ENCODE measurements around the gene ZNF839. TPM values are rescaled to one million over a fixed set of nuclear protein-coding genes. Genes with fewer than 3 reads are reported as not detected.
A peak's percentile ranks its signal among the peaks of the same experiment; 100 is the strongest.
"Not testable (repeated sequence)": the region's sequence is repeated elsewhere in the genome, so short reads cannot be mapped to it uniquely, and the experiment has no call there.

Gene ZNF839
- total RNA-seq, 4 donors from 2014 or later, result 4.7 to 7.2 (median 6.1) TPM

DNA sequence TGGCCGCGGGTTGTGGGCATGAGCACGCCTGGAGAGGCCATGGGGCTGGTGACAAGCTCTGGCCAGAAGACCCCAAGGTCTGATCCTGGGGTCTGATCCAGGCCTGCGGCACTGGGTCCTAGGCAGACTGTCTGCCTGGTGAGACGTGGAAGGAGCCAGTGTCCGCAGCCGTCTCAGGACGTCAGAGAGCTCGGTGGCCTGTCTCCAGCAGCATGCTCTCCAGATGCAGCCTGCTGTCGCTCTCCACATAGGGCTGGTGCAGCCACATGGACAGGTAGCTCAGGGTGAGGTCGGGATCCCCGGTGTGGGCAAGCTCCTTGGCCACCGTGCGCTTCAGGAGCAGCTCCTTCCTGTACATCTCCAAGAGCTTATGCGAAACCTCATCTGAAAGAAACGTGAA, 28.8 kb downstream of the ZNF839 start:
- no peak for DNase-seq
- WGBS, 2 donors, result 82 to 87% methylated on average over 4 to 10 of the region's 16 CpGs
- TF ChIP-seq POLR2A (IDR thresholded peaks at IDR 0.05), result no peak
- TF ChIP-seq, protein P1, sequence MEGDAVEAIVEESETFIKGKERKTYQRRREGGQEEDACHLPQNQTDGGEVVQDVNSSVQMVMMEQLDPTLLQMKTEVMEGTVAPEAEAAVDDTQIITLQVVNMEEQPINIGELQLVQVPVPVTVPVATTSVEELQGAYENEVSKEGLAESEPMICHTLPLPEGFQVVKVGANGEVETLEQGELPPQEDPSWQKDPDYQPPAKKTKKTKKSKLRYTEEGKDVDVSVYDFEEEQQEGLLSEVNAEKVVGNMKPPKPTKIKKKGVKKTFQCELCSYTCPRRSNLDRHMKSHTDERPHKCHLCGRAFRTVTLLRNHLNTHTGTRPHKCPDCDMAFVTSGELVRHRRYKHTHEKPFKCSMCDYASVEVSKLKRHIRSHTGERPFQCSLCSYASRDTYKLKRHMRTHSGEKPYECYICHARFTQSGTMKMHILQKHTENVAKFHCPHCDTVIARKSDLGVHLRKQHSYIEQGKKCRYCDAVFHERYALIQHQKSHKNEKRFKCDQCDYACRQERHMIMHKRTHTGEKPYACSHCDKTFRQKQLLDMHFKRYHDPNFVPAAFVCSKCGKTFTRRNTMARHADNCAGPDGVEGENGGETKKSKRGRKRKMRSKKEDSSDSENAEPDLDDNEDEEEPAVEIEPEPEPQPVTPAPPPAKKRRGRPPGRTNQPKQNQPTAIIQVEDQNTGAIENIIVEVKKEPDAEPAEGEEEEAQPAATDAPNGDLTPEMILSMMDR (IDR thresholded peaks at IDR 0.05), result no peak

DNA sequence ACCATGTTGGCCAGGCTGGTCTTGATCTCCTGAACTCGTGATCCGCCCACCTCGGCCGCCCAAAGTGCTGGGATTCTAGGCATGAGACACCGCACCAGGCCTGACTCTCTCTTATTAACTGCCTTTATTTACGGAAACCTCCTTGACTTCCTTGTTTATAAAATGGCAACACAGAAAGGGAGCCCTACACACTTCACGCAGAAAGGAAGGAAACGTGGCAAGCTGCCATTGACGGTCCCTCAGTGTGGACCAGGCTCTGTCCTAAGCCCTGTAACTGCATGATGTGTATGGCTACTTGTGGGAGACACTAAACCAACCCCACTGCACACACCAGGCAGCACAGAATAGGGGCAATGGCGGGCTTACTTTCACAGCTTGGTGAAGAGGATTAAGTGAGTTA, 31.5 kb downstream of the ZNF839 start:
- TF ChIP-seq, protein P1 (IDR thresholded peaks at IDR 0.05), result no peak
- no peak for TF ChIP-seq POLR2A (IDR thresholded peaks at IDR 0.05)
- H3K27me3 ChIP-seq, result no peaks in the 10 kb centered on the region
- H3K4me1 ChIP-seq, result peaks cover 0 to 6% (median 0%) of the 10 kb centered on the region in 3 donors
- no peaks in the 10 kb centered on the region for H3K9me3 ChIP-seq
- no peak for DNase-seq
- peak overlapping the region in 3 of 4 donors; percentile 10 to 55 (median 31) for H3K27ac ChIP-seq
- intact Hi-C loops (cut with DNase I), result no loop called here
- peaks cover 7 to 100% (median 46%) of the 10 kb centered on the region in 3 donors for H3K36me3 ChIP-seq
- 82 to 92% methylated on average over 7 to 10 of the region's 10 CpGs for WGBS, 2 donors
- no peak overlapping the region for H3K4me3 ChIP-seq

More for the DNA sequence above, 28.8 kb downstream of the ZNF839 start:
- no peak overlapping the region for H3K4me3 ChIP-seq
- no peak overlapping the region for H3K27ac ChIP-seq
- intact Hi-C loops (cut with DNase I), result no loop called here
- no peaks in the 10 kb centered on the region for H3K27me3 ChIP-seq
- no peaks in the 10 kb centered on the region for H3K9me3 ChIP-seq
- H3K36me3 ChIP-seq, result peaks cover 0 to 100% (median 48%) of the 10 kb centered on the region in 3 donors
- peaks cover 0 to 6% (median 0%) of the 10 kb centered on the region in 3 donors for H3K4me1 ChIP-seq

DNA sequence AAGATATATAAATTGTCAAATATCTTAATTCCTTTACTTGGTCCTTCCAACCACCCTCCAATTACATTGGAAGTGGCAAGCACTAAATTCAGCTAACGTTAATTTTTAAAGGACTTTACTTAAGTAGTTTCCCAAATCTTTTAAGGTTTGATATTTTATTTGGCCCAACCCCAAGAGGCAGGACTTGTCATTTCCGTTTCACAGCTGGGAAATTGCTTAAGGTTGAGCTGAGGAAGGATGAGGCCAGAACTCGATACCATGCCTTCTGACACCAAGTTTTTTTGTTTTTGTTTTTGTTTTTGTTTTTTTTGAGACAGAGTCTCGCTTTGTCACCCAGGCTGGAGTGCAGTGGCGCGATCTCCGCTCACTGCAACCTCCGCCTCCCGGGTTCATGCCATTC, 32.0 kb downstream of the ZNF839 start:
- WGBS, 2 donors, result 77 to 82% methylated on average over 9 of the region's 9 CpGs
- Histone ChIP-seq H3K27ac (peak overlapping the region in 2 of 4 donors; percentile 10 to 55), H3K36me3 (peaks cover 7 to 100% (median 46%) of the 10 kb centered on the region in 3 donors)
- H3K27me3 ChIP-seq; intact Hi-C loops (cut with DNase I); H3K9me3 ChIP-seq; DNase-seq; H3K4me1 ChIP-seq; H3K4me3 ChIP-seq: not testable (repeated sequence)

DNA sequence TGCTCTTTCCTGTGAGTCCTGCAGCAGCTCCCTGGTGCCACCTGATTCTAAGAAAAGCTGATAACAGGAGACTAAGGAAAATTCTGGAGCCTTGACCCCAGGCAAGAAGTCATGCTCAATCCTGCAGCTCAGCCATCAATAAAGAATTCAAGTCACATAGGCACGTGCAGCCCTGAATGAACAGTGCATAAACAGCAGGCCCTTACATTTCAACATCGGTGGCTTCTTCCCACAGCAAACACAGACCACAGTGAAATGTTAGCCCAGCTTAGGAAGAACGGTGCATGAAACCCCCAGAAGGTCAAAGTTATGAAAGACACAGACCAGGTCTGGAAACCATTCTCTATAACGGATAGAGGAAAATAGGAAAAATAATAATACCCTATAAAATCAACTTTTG, 32.7 kb downstream of the ZNF839 start:
- intact Hi-C loops (cut with DNase I), result no loop called here
- TF ChIP-seq POLR2A (IDR thresholded peaks at IDR 0.05), result no peak
- TF ChIP-seq, protein P1 (IDR thresholded peaks at IDR 0.05), result no peak
- 77% methylated on average over 4 of the region's 4 CpGs for WGBS, 2 donors
- Histone ChIP-seq H3K36me3 (peaks cover 7 to 100% (median 43%) of the 10 kb centered on the region in 3 donors), H3K9me3 (no peaks in the 10 kb centered on the region), H3K4me1 (peaks cover 0 to 6% (median 0%) of the 10 kb centered on the region in 3 donors), H3K27me3 (no peaks in the 10 kb centered on the region), H3K27ac (peak overlapping the region in 1 of 4 donors; percentile 55), H3K4me3 (no peak overlapping the region)
- no peak for DNase-seq

DNA sequence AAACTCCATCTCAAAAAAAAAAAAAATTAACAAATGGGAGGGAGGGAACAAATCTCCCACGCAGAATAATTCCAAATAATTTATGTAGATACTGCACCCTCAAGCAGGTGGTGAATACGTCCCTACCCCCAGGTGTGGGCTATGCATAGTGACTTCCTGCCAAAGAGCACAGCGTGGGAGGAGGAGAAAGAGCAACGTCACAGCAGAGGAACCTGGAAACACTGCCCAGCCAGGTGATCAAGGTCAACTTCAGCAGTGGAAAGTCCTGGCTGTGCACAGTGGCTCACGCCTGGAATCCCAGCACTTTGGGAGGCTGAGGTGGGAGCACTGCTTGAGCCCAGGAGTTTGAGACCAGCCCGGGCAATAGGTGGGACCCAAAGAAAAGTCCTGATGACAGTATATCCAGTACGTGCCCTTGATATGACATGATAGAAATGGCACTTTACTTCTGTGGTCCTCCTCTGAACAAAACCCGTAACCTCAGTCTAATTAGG, 33.6 kb downstream of the ZNF839 start:
- intact Hi-C loops (cut with DNase I), result no loop called here
- H3K36me3 ChIP-seq, result peaks cover 7 to 100% (median 40%) of the 10 kb centered on the region in 3 donors
- no peak overlapping the region for H3K4me3 ChIP-seq
- DNase-seq, result no peak
- H3K27me3 ChIP-seq, result no peaks in the 10 kb centered on the region
- H3K4me1 ChIP-seq, result peaks cover 0 to 6% (median 0%) of the 10 kb centered on the region in 3 donors
- H3K27ac ChIP-seq, result no peak overlapping the region
- 84 to 97% methylated on average over 5 to 7 of the region's 8 CpGs for WGBS, 2 donors
- TF ChIP-seq, protein P1 (IDR thresholded peaks at IDR 0.05), result no peak
- TF ChIP-seq POLR2A (IDR thresholded peaks at IDR 0.05), result no peak
- H3K9me3 ChIP-seq, result no peaks in the 10 kb centered on the region
